ENCODE data around the gene DAO. TPM values are rescaled to one million over a fixed set of nuclear protein-coding genes. Genes with fewer than 3 reads are reported as not detected.

DAO gene
- total and polyA plus RNA-seq, 8 donors = not detected

DNA sequence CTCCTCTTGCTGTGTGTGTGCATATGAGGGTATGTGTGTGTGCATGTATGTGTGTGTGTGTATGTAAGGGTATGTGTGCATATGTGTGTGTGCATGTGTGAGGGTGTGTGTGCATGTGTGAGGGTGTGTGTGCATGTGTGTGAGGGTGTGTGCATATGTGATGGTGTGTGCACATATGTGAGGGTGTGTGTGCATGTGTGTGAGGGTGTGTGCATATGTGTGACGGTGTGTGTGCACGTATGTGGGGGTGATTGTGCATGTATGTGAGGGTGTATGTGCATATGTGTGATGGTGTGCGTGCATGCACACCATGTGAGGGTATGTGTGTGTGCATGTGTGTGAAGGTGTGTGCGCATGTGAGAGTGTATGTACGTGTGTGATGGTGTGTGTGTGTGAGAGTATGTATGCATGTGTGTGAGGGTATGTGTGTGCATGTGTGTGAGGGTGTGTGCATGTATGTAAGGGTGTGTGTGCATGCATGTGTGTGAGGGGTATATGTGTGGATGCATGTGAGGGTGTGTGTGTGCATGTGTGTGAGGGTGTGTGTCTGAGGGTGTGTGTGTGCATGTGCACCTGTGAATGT lies 15.4 kb downstream of the DAO start:
- H3K27me3 ChIP-seq = peaks cover 0 to 11% (median 2%) of the 10 kb centered on the region in 3 donors
- H3K4me1 ChIP-seq = no peaks in the 10 kb centered on the region
- H3K9me3 ChIP-seq = peaks cover 0 to 5% (median 1%) of the 10 kb centered on the region in 4 donors
- TF ChIP-seq POLR2AphosphoS5 (IDR thresholded peaks at IDR 0.05) (no peak), POLR2A (IDR thresholded peaks at IDR 0.05) (no peak), EP300 (IDR thresholded peaks at IDR 0.05) (no peak)
- TF ChIP-seq, protein P1, sequence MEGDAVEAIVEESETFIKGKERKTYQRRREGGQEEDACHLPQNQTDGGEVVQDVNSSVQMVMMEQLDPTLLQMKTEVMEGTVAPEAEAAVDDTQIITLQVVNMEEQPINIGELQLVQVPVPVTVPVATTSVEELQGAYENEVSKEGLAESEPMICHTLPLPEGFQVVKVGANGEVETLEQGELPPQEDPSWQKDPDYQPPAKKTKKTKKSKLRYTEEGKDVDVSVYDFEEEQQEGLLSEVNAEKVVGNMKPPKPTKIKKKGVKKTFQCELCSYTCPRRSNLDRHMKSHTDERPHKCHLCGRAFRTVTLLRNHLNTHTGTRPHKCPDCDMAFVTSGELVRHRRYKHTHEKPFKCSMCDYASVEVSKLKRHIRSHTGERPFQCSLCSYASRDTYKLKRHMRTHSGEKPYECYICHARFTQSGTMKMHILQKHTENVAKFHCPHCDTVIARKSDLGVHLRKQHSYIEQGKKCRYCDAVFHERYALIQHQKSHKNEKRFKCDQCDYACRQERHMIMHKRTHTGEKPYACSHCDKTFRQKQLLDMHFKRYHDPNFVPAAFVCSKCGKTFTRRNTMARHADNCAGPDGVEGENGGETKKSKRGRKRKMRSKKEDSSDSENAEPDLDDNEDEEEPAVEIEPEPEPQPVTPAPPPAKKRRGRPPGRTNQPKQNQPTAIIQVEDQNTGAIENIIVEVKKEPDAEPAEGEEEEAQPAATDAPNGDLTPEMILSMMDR (IDR thresholded peaks at IDR 0.05) = no peak
- H3K27ac ChIP-seq = no peak overlapping the region
- 73 to 93% (median 88%) methylated on average over 5 of the region's 5 CpGs for WGBS, 5 donors
- H3K4me3 ChIP-seq = no peak overlapping the region
- no peaks in the 10 kb centered on the region for H3K36me3 ChIP-seq
- intact Hi-C loops (cut with DNase I; ENCODE audit: low total_unique reads) = no loop called here
- DNase-seq = no peak

DNA sequence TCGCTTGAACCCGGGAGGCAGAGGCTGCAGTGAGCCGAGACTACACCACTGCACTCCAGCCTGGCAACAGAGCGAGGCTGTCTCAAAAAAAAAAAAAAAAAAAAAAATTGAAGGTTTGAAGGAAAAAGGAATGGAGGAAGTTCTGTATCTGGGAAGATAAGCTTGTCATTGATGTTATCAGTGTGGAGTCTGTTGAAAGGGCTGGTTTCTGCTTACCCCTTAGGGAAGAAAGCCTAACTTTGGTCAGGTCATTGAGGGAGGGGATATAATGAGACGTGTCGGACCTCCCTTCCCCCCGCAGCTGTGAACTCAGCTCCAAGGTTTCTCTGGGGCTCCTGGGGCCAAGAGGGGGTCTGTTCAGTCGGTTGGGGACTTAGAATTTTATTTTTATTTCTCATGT lies 16.4 kb downstream of the DAO start:
- Histone ChIP-seq H3K9me3 (no peaks in the 10 kb centered on the region), H3K36me3 (no peaks in the 10 kb centered on the region), H3K4me3 (no peak overlapping the region), H3K27ac (no peak overlapping the region), H3K27me3 (peaks cover 0 to 11% (median 6%) of the 10 kb centered on the region in 3 donors), H3K4me1 (no peaks in the 10 kb centered on the region)
- TF ChIP-seq POLR2A (IDR thresholded peaks at IDR 0.05) (no peak), EP300 (IDR thresholded peaks at IDR 0.05) (no peak), POLR2AphosphoS5 (IDR thresholded peaks at IDR 0.05) (no peak)
- TF ChIP-seq, protein P1 (IDR thresholded peaks at IDR 0.05) = no peak
- DNase-seq = no peak
- WGBS, 5 donors = 46 to 52% (median 47%) methylated on average over 8 of the region's 8 CpGs
- intact Hi-C loops (cut with DNase I; ENCODE audit: low total_unique reads) = no loop called here

DNA sequence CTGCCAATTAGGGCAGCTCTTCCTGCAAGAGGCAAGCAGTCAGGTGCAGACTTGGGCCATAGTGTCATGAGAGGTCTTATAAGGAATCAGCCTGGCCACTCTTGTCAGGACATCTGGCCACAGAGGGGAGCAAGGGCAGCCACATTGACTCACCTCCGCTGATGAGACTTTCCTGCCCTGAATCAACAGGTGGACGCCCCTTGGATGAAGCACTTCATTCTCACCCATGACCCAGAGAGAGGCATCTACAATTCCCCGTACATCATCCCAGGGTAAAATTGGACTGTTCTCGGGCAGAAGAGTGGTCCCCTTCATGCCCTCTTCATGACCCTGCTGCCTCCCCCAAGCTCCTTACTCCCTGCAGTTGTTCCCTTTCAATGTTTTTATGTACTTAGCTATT lies 16.9 kb downstream of the DAO start:
- TF ChIP-seq, protein P1 (IDR thresholded peaks at IDR 0.05) = no peak
- TF ChIP-seq POLR2A (IDR thresholded peaks at IDR 0.05) = no peak
- Histone ChIP-seq H3K4me1 (no peaks in the 10 kb centered on the region), H3K27ac (no peak overlapping the region), H3K36me3 (no peaks in the 10 kb centered on the region), H3K9me3 (no peaks in the 10 kb centered on the region), H3K4me3 (no peak overlapping the region), H3K27me3 (peaks cover 0 to 11% (median 9%) of the 10 kb centered on the region in 3 donors)
- 83 to 91% (median 87%) methylated on average over 4 of the region's 4 CpGs for WGBS, 5 donors
- intact Hi-C loops (cut with DNase I; ENCODE audit: low total_unique reads) = no loop called here
- DNase-seq = no peak

DNA sequence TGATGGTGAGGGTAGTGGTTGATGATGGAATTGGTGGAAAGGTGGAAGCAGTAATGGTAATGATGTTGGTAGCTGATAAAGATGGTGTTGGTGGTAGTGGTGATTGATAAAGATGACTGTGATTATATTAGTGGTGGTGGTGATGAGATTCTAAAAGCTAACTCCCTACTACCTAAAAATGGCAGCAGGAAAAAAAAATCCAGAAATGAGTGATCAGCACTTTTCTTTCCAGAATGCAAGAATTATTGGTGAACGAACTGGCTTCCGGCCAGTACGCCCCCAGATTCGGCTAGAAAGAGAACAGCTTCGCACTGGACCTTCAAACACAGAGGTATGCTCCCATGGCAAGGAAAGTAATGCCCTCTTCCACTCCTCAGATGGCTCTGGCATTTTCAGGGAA lies 19.3 kb downstream of the DAO start:
- no peak for TF ChIP-seq POLR2A (IDR thresholded peaks at IDR 0.05)
- no peak overlapping the region for H3K27ac ChIP-seq
- no peak for DNase-seq
- H3K4me1 ChIP-seq = no peaks in the 10 kb centered on the region
- WGBS, 5 donors = 84 to 89% (median 87%) methylated on average over 5 of the region's 5 CpGs
- H3K36me3 ChIP-seq = no peaks in the 10 kb centered on the region
- intact Hi-C loops (cut with DNase I; ENCODE audit: low total_unique reads) = no loop called here
- H3K27me3 ChIP-seq = peaks cover 0 to 11% (median 9%) of the 10 kb centered on the region in 3 donors
- H3K4me3 ChIP-seq = no peak overlapping the region
- H3K9me3 ChIP-seq = no peaks in the 10 kb centered on the region

DNA sequence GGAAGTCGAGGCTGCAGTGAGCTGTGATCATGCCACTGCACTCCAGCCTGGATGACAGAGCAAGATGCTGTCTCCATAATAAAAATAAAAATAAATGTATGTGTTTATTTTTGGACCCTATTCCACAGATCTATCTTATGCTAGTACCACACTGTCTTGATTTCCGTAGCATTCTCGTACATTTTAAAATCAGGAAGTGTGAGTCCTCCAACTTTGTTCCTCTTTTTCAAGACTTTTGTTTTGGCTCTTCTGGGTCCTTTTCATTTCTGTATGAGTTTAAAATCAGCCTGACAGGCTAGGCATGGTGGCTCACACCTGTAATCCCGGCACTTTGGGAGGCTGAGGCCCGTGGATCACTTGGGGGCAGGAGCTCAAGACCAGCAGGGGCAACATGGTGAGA lies 25.8 kb downstream of the DAO start:
- Histone ChIP-seq H3K27ac (peak overlapping the region in 1 of 5 donors; percentile 31), H3K27me3 (peaks cover 0 to 4% (median 0%) of the 10 kb centered on the region in 3 donors), H3K9me3 (no peaks in the 10 kb centered on the region), H3K4me3 (no peak overlapping the region), H3K4me1 (no peaks in the 10 kb centered on the region), H3K36me3 (no peaks in the 10 kb centered on the region)
- no peak for TF ChIP-seq POLR2A (IDR thresholded peaks at IDR 0.05)
- TF ChIP-seq POLR2AphosphoS5 (IDR thresholded peaks at IDR 0.05) = no peak
- TF ChIP-seq, protein P1 (IDR thresholded peaks at IDR 0.05) = no peak
- TF ChIP-seq EP300 (IDR thresholded peaks at IDR 0.05) = no peak
- no peak for DNase-seq
- intact Hi-C loops (cut with DNase I; ENCODE audit: low total_unique reads) = no loop called here
- 75 to 86% (median 76%) methylated on average over 5 of the region's 5 CpGs for WGBS, 5 donors

Measured in stomach (tissue), 9 donors.